Karpas-422 (cell line): ENCODE results near the gene FGR. TPM values are rescaled to one million over a fixed set of nuclear protein-coding genes. Genes with fewer than 3 reads are reported as not detected.
A peak's percentile ranks its signal among the peaks of the same experiment; 100 is the strongest.

Experiments
- DNase-seq: peaks from one replicate; pipeline ENCODE4 v3.0.0-alpha.2; 2015
- H2AFZ ChIP-seq: fragments of 200-600 bp; sonication (generic); 2 replicates; pipeline ENCODE4 v1.6.1; 2014; ENCODE audit warnings: antibody characterized with exemption, low read length, mixed read lengths
- H3K27ac ChIP-seq: fragments of 200-600 bp; sonication (generic); 2 replicates; pipeline ENCODE4 v1.5.1; 2014; ENCODE audit warnings: mild to moderate bottlenecking, low read length, moderate library complexity
- H3K27me3 ChIP-seq: fragments of 200-600 bp; sonication (generic); 2 replicates; pipeline ENCODE4 v1.6.1; 2014; ENCODE audit warnings: low read length, mixed read lengths
- H3K36me3 ChIP-seq: fragments of 200-600 bp; sonication (generic); 2 replicates; pipeline ENCODE4 v1.6.1; 2014; ENCODE audit warnings: low read length, mixed read lengths; ENCODE audit not compliant: insufficient read depth
- H3K4me1 ChIP-seq: fragments of 200-600 bp; sonication (generic); 2 replicates; pipeline ENCODE4 v1.6.1; 2014; ENCODE audit warnings: mild to moderate bottlenecking, low read length, mixed read lengths
- H3K4me2 ChIP-seq: fragments of 200-600 bp; sonication (generic); 2 replicates; pipeline ENCODE4 v1.6.1; 2014; ENCODE audit warnings: low read length, low read depth, mild to moderate bottlenecking; ENCODE audit not compliant: poor library complexity, severe bottlenecking
- H3K4me3 ChIP-seq: fragments of 200-600 bp; sonication (generic); 2 replicates; pipeline ENCODE4 v1.5.1; 2014; ENCODE audit warnings: mild to moderate bottlenecking, antibody characterized with exemption, low read length, mixed read lengths
- H3K79me2 ChIP-seq: fragments of 200-600 bp; sonication (generic); 2 replicates; pipeline ENCODE4 v1.6.1; 2014; ENCODE audit warnings: mild to moderate bottlenecking, low read length, mixed read lengths
- H3K9ac ChIP-seq: fragments of 200-600 bp; sonication (generic); 2 replicates; pipeline ENCODE4 v1.6.0; 2014; ENCODE audit warnings: low read length
- H3K9me2 ChIP-seq: fragments of 200-600 bp; sonication (generic), shearing (Covaris generic); replicated peaks from 2 replicates; pipeline ENCODE4 v1.6.0; 2014; ENCODE audit warnings: mild to moderate bottlenecking, low read length, moderate library complexity; ENCODE audit not compliant: insufficient read depth
- H3K9me3 ChIP-seq: fragments of 300-700, 200-600 bp; sonication (generic); 2 replicates; pipeline ENCODE4 v1.6.1; 2014; ENCODE audit warnings: low read length, mixed read lengths
- H4K20me1 ChIP-seq: fragments of 200-600 bp; sonication (generic); 2 replicates; pipeline ENCODE4 v1.6.1; 2014; ENCODE audit warnings: mild to moderate bottlenecking, antibody characterized with exemption, low read length, low read depth; ENCODE audit not compliant: insufficient read depth
- total RNA-seq: library from RNA; depleted of rRNA; stranded (reverse); fragments of >200 nt; shearing (Covaris generic); gene quantifications from 2 replicates; pipeline ENCODE4 v1.2.3, GENCODE V29; 2014; ENCODE audit warnings: low replicate concordance

FGR gene
- total RNA-seq, 1 experiment from 2014 or later: 3.0 TPM

- H3K4me2 ChIP-seq: peak overlapping the region; percentile 93
- H3K27ac ChIP-seq: no peak overlapping the region
- no peaks in the 10 kb centered on the region for H3K9me2 ChIP-seq
- peaks cover 50% of the 10 kb centered on the region for H3K4me1 ChIP-seq
- H3K27me3 ChIP-seq: no peaks in the 10 kb centered on the region
- peaks cover 27% of the 10 kb centered on the region for H4K20me1 ChIP-seq
- no peak for DNase-seq
- H3K36me3 ChIP-seq: no peaks in the 10 kb centered on the region
- H3K79me2 ChIP-seq: no peaks in the 10 kb centered on the region
- H2AFZ ChIP-seq: no peak overlapping the region
- H3K9me3 ChIP-seq: no peaks in the 10 kb centered on the region
- peak overlapping the region; percentile 76; the same call in 1 of the 2 replicates for H3K4me3 ChIP-seq
- no peak overlapping the region for H3K9ac ChIP-seq
These were observed 30.2 kb downstream of the FGR start for GRCh38 chr1:27604579-27605299.

- Histone ChIP-seq H3K4me2 (peak within 1 kb of the TSS; percentile 93), H3K9me2 (no peaks in the 10 kb centered on the region), H4K20me1 (peaks cover 31% of the 10 kb centered on the region), H3K9ac (peak within 1 kb of the TSS; percentile 72), H3K27ac (no peak within 1 kb of the TSS), H3K9me3 (no peaks in the 10 kb centered on the region), H3K79me2 (no peaks in the 10 kb centered on the region), H2AFZ (peak within 1 kb of the TSS; percentile 65; the same call in 1 of the 2 replicates), H3K4me3 (peak within 1 kb of the TSS; percentile 76), H3K4me1 (peaks cover 50% of the 10 kb centered on the region), H3K36me3 (no peaks in the 10 kb centered on the region), H3K27me3 (no peaks in the 10 kb centered on the region)
- DNase-seq: peak; percentile 97
These were observed 31.1 kb downstream of the FGR start, which contains the start of gene AHDC1 for GRCh38 chr1:27603681-27604578. TSS of gene AHDC1 (minus strand) at chr1:27604144. CDS start at chr1:27552115, 52,029 bp downstream.

GRCh38 chr1:27603309-27603680 lies 31.7 kb downstream of the FGR start:
- Histone ChIP-seq H3K9ac (peak overlapping the region; percentile 72), H3K27ac (no peak overlapping the region), H3K79me2 (no peaks in the 10 kb centered on the region), H3K4me1 (peaks cover 48% of the 10 kb centered on the region), H2AFZ (no peak overlapping the region), H3K4me2 (peak overlapping the region; percentile 93), H3K27me3 (no peaks in the 10 kb centered on the region), H3K4me3 (peak overlapping the region; percentile 76), H3K9me2 (no peaks in the 10 kb centered on the region), H4K20me1 (peaks cover 37% of the 10 kb centered on the region), H3K36me3 (no peaks in the 10 kb centered on the region), H3K9me3 (no peaks in the 10 kb centered on the region)
- peak; percentile 76 for DNase-seq

GRCh38 chr1:27602462-27603308 lies 32.3 kb downstream of the FGR start:
- Histone ChIP-seq H3K27ac (no peak overlapping the region), H3K27me3 (no peaks in the 10 kb centered on the region), H2AFZ (no peak overlapping the region), H3K36me3 (no peaks in the 10 kb centered on the region), H3K4me1 (peaks cover 48% of the 10 kb centered on the region), H3K4me3 (peak overlapping the region; percentile 76), H3K9ac (peak overlapping the region; percentile 72), H3K4me2 (peak overlapping the region; percentile 93), H4K20me1 (peaks cover 42% of the 10 kb centered on the region), H3K79me2 (no peaks in the 10 kb centered on the region), H3K9me2 (no peaks in the 10 kb centered on the region), H3K9me3 (no peaks in the 10 kb centered on the region)
- peak; percentile 48 for DNase-seq

GRCh38 chr1:27601771-27602461 lies 33.1 kb downstream of the FGR start:
- peak overlapping the region; percentile 93 for H3K4me2 ChIP-seq
- H3K9me2 ChIP-seq: no peaks in the 10 kb centered on the region
- H2AFZ ChIP-seq: no peak overlapping the region
- H3K9me3 ChIP-seq: no peaks in the 10 kb centered on the region
- H4K20me1 ChIP-seq: peaks cover 43% of the 10 kb centered on the region
- peak overlapping the region; percentile 36; the same call in 1 of the 2 replicates for H3K4me3 ChIP-seq
- no peaks in the 10 kb centered on the region for H3K36me3 ChIP-seq
- peaks cover 48% of the 10 kb centered on the region for H3K4me1 ChIP-seq
- DNase-seq: no peak
- no peaks in the 10 kb centered on the region for H3K79me2 ChIP-seq
- H3K27me3 ChIP-seq: no peaks in the 10 kb centered on the region
- H3K9ac ChIP-seq: no peak overlapping the region
- no peak overlapping the region for H3K27ac ChIP-seq

GRCh38 chr1:27601321-27601770 lies 33.6 kb downstream of the FGR start:
- H3K27ac ChIP-seq: no peak overlapping the region
- H2AFZ ChIP-seq: no peak overlapping the region
- no peaks in the 10 kb centered on the region for H3K9me3 ChIP-seq
- no peak overlapping the region for H3K9ac ChIP-seq
- H3K27me3 ChIP-seq: no peaks in the 10 kb centered on the region
- no peaks in the 10 kb centered on the region for H3K9me2 ChIP-seq
- H3K4me2 ChIP-seq: peak overlapping the region; percentile 93
- DNase-seq: no peak
- no peaks in the 10 kb centered on the region for H3K79me2 ChIP-seq
- peaks cover 48% of the 10 kb centered on the region for H3K4me1 ChIP-seq
- no peaks in the 10 kb centered on the region for H3K36me3 ChIP-seq
- H4K20me1 ChIP-seq: peaks cover 43% of the 10 kb centered on the region
- no peak overlapping the region for H3K4me3 ChIP-seq

- H3K36me3 ChIP-seq: no peaks in the 10 kb centered on the region
- peak; percentile 70 for DNase-seq
- no peaks in the 10 kb centered on the region for H3K79me2 ChIP-seq
- no peak overlapping the region for H3K27ac ChIP-seq
- H3K4me2 ChIP-seq: peak overlapping the region; percentile 43
- no peaks in the 10 kb centered on the region for H3K9me3 ChIP-seq
- H3K9me2 ChIP-seq: no peaks in the 10 kb centered on the region
- peaks cover 44% of the 10 kb centered on the region for H4K20me1 ChIP-seq
- peaks cover 45% of the 10 kb centered on the region for H3K4me1 ChIP-seq
- H3K9ac ChIP-seq: no peak overlapping the region
- no peak overlapping the region for H2AFZ ChIP-seq
- H3K4me3 ChIP-seq: no peak overlapping the region
- no peaks in the 10 kb centered on the region for H3K27me3 ChIP-seq
These were observed 34.3 kb downstream of the FGR start for GRCh38 chr1:27600498-27601175.
